Measurements from ENCODE around the gene NIP7. TPM values are rescaled to one million over a fixed set of nuclear protein-coding genes. Genes with fewer than 3 reads are reported as not detected.

NIP7 gene
- total and polyA plus RNA-seq, 2 donors from 2014 or later = 9.9 to 20.2 TPM

DNA sequence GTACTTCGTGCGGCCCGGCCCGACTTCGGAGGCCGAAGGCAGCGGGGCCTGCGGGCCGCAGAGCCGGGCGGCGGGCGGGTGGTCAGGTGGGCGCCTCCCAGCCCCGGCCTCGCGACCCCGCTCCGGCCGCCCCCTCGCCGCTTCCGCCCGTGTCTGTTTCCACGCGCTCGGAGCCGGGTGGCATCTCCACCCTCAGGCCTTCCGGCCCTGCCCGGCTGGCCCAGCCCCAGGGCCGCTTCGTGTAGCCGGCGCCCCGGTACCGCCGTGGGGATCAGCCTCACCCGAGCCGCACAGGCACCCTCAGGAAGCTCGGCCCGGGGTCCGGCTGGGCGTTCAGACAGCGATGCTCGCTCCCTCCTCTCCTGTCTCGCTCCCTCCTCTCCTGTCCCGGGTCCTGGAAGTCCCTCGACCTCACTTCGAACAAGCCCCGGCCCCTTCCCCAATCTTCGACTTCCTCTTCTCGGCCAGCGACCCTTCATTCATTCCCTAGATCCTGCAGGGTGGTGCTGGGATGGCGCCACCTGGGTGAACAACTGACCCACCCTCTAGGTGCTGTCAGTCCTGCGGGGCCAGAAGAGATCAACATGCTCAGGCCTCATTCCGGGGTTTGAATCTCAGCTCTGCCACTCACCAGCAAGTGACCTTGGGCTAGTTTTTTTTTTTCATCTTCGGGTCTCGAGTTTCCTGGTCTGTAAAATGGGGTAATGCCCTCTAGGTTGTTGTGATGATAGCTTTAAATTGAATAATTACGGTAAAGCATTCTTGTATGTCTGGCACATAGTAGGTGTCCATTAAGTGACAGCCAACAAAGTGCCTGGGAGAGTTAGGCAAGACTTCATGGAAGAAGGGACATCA is 27.8 kb upstream of the NIP7 start:
- intact Hi-C loops (cut with DNase I) = no loop called here
- Histone ChIP-seq H3K4me1 (ENCODE audit: control insufficient read depth in 2 of 3, insufficient read depth in 2 of 3, low read depth in 1 of 3, low read length in 3 of 3) (peaks cover 0 to 11% (median 2%) of the 10 kb centered on the region in 3 donors), H3K4me3 (ENCODE audit: low read length in 3 of 3) (peak overlapping the region; percentile 55 to 79 (median 70)), H3K9me3 (ENCODE audit: control insufficient read depth in 2 of 3, insufficient read depth in 1 of 3, low read length in 3 of 3) (no peaks in the 10 kb centered on the region), H3K27ac (ENCODE audit: low read depth in 2 of 2, low read length in 2 of 2) (peak overlapping the region; percentile 71 to 85), H3K27me3 (ENCODE audit: control insufficient read depth, insufficient read depth, low read length) (no peaks in the 10 kb centered on the region), H3K9ac (ENCODE audit: low read length in 3 of 3) (peak overlapping the region; percentile 6 to 91 (median 81)), H3K36me3 (ENCODE audit: control insufficient read depth in 2 of 3, insufficient read depth in 3 of 3, low read length in 3 of 3) (peaks cover 0 to 11% (median 10%) of the 10 kb centered on the region in 3 donors)
- FAIRE-seq = no peak
- DNase-seq = peak in 3 of 5 donors; percentile 35 to 49 (median 39)
- TF ChIP-seq, protein P1, sequence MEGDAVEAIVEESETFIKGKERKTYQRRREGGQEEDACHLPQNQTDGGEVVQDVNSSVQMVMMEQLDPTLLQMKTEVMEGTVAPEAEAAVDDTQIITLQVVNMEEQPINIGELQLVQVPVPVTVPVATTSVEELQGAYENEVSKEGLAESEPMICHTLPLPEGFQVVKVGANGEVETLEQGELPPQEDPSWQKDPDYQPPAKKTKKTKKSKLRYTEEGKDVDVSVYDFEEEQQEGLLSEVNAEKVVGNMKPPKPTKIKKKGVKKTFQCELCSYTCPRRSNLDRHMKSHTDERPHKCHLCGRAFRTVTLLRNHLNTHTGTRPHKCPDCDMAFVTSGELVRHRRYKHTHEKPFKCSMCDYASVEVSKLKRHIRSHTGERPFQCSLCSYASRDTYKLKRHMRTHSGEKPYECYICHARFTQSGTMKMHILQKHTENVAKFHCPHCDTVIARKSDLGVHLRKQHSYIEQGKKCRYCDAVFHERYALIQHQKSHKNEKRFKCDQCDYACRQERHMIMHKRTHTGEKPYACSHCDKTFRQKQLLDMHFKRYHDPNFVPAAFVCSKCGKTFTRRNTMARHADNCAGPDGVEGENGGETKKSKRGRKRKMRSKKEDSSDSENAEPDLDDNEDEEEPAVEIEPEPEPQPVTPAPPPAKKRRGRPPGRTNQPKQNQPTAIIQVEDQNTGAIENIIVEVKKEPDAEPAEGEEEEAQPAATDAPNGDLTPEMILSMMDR (IDR thresholded peaks at IDR 0.05; ENCODE audit: borderline replicate concordance, extremely low read depth, insufficient read depth) = no peak

DNA sequence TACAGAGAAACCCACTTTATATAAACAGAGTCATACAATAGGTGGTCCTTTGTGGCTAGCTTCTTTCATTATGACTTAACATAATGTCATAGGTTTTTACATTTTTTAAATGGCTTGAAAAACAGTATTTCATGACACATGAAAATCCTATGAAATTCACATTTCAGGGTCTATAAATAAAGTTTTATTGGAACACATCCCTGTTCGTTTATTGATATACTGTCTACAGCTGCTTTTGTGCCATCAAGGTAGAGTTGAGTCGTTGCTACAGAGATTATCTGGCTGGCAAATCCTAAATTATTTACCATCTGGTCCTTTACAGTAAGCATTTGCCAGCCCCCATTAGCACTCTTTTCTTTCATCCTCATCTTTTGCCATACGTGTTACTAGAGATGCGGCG is 26.1 kb upstream of the NIP7 start:
- H3K36me3 ChIP-seq (ENCODE audit: control insufficient read depth in 2 of 3, insufficient read depth in 3 of 3, low read length in 3 of 3) = peaks cover 0 to 19% (median 16%) of the 10 kb centered on the region in 3 donors
- H3K27me3 ChIP-seq (ENCODE audit: control insufficient read depth, insufficient read depth, low read length) = no peaks in the 10 kb centered on the region
- intact Hi-C loops (cut with DNase I) = no loop called here
- H3K9ac ChIP-seq (ENCODE audit: low read length in 3 of 3) = no peak overlapping the region
- no peak for DNase-seq
- FAIRE-seq = no peak
- TF ChIP-seq, protein P1 (IDR thresholded peaks at IDR 0.05; ENCODE audit: borderline replicate concordance, extremely low read depth, insufficient read depth) = no peak
- peaks cover 0 to 11% (median 2%) of the 10 kb centered on the region in 3 donors for H3K4me1 ChIP-seq (ENCODE audit: control insufficient read depth in 2 of 3, insufficient read depth in 2 of 3, low read depth in 1 of 3, low read length in 3 of 3)
- H3K27ac ChIP-seq (ENCODE audit: low read depth in 2 of 2, low read length in 2 of 2) = no peak overlapping the region
- H3K9me3 ChIP-seq (ENCODE audit: control insufficient read depth in 2 of 3, insufficient read depth in 1 of 3, low read length in 3 of 3) = no peaks in the 10 kb centered on the region
- no peak overlapping the region for H3K4me3 ChIP-seq (ENCODE audit: low read length in 3 of 3)

DNA sequence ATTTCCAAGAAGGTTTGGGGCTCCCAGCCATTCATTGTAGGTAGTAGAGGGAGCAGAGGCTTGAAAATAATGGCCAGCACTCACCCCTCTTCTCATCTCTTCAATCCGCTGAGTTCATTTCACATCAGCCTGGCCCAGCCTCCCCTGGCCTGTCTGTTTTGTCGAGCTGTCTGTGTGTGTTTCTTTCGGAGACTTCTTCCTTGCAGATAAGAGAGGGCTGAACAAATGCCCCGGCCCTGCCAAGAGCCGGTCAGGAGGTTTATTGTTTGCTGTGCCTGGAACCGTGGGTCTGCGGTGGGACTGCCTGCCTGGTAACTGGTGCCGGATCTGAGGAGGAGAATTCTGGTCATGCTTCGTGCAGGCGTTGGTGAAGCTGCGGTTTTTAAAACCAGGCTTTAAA is 25.0 kb upstream of the NIP7 start:
- Histone ChIP-seq H3K27me3 (ENCODE audit: control insufficient read depth, insufficient read depth, low read length) (no peaks in the 10 kb centered on the region), H3K27ac (ENCODE audit: low read depth in 2 of 2, low read length in 2 of 2) (no peak overlapping the region), H3K9me3 (ENCODE audit: control insufficient read depth in 2 of 3, insufficient read depth in 1 of 3, low read length in 3 of 3) (no peaks in the 10 kb centered on the region), H3K4me3 (ENCODE audit: low read length in 3 of 3) (no peak overlapping the region), H3K9ac (ENCODE audit: low read length in 3 of 3) (no peak overlapping the region), H3K4me1 (ENCODE audit: control insufficient read depth in 2 of 3, insufficient read depth in 2 of 3, low read depth in 1 of 3, low read length in 3 of 3) (peaks cover 0 to 11% (median 2%) of the 10 kb centered on the region in 3 donors), H3K36me3 (ENCODE audit: control insufficient read depth in 2 of 3, insufficient read depth in 3 of 3, low read length in 3 of 3) (peaks cover 4 to 29% (median 24%) of the 10 kb centered on the region in 3 donors)
- DNase-seq (no peak), FAIRE-seq (no peak)
- intact Hi-C loops (cut with DNase I) = no loop called here
- TF ChIP-seq, protein P1 (IDR thresholded peaks at IDR 0.05; ENCODE audit: borderline replicate concordance, extremely low read depth, insufficient read depth) = no peak
